AG08396 (cell line): ENCODE measurements around the gene PRRG1.
"Not testable (repeated sequence)": the region's sequence is repeated elsewhere in the genome, so short reads cannot be mapped to it uniquely, and the experiment has no call there.

Source experiments
- DNase-seq: peaks from one replicate; pipeline ENCODE4 v3.0.0; 2012; ENCODE audit warnings: low spot score, mixed read lengths

Gene PRRG1

DNA sequence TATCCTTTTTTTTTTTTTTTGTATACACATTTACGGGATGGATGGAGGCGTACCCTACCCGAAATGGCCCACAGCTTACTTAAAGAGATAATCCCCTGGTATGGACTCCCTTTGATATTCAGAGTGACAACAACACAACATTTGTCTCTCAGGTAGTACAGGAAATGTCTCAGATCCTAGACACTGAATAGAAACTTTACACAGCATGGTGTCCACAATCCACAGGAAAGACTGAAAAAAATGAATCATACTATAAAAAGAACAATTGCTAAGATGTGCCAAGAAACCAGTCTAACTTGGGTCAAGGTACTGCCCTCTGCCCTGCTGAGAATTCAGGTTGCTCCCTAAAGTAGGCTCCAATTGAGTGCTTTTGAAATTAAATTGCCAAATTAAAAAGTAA lies 121.5 kb downstream of the PRRG1 start:
- no peak for DNase-seq

DNA sequence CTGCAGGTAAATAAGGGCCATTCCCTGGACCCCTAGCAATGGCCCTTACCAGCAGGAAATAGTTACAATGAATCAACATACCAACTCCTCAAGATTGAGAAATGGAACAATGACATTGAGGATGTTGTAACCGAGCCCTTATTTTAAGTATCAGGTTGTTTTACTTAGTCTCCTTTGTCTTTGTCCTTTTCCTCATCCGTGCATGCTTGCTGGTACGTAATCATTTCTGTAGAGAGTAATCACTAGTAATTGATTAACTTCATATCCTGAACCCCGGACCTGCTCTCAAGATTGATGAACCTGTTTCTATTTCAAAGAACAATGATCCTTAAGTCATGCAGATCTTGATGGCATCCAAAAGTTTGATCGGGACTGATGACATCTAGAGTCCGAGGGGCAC lies 123.7 kb downstream of the PRRG1 start:
- no peak for DNase-seq

DNA sequence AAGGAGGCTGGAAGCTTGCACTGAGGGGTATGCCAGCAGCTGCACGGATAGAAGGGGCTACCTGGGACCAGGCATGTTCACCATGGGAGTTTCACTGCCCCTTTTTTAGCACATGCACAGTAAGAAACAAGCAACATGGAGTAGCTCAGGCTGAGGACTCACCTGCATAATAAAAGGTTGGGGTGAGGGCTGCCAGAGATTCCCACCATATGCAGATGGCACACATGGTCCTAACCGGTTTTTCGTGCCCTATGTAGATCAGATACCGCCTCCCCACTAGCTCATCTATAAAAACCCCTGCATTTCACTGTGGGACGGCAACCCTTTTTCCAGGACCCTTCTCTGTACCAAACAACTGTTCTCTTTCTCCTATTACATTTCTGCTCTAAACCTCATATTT lies 125.3 kb downstream of the PRRG1 start:
- DNase-seq = no peak

DNA sequence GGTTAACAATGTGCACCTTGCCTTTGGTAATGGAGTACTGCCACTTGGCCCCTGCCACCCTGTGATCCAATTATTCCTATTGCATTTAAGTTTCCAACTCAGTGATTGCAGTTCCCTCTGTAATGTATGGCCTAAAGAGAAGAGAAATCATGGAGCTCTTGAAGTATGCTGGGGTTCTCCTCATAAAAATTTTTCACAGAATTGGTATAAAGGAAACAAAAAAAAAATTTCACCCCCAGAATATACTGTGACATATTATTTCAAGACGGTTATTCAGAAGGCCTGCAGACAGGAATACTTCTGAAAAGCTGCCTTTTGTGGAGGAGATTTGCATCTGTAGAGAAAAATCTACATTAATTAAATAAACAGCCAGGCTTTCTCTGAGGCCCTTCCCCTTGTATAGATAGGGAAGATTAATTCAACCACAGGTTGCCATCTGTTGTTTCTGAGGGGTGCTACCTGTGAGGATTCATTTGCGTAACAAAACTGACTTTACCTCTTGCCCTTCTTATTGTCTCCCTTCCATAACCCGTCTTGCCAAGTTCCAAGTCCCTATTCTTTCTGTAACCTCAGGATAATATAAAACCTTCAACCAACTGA lies 127.5 kb downstream of the PRRG1 start:
- no peak for DNase-seq

DNA sequence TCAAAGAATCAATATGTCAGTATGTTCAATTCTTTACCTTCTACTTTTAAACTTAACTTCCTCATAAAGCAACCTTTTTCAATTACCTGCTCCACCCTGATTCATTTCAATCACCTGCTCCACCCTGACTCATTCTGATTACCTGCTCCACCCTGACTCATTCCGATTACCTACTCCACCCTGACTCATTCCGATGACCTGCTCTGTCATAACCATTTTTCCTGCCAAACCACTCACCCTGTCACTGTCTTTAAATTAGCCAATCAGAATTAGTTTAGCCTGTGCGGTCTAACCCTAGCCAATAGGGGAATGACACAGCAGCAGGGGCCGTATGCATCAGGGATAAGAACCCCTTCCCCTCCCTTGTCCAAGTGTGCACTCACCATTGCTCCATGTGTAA lies 135.2 kb downstream of the PRRG1 start:
- DNase-seq = not testable (repeated sequence)

DNA sequence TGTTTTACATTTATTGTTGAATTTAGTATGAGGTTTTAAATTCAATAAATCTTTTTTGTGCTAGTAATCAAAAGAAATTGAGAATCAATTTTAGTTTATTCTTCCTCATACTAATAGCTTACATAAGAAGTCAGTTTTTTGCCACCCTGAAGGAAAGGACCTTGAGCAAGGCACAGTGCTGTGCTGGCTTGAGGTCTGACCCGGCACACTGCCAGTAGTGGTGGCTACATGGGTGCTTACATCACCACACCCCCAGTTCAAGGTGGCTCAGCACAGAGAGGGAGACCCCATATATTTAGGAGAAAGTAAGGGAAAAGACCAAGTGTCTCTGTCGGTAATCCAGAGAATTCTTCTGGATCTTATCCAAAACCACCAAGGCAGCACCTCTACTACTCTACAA lies 136.3 kb downstream of the PRRG1 start:
- DNase-seq = no peak

DNA sequence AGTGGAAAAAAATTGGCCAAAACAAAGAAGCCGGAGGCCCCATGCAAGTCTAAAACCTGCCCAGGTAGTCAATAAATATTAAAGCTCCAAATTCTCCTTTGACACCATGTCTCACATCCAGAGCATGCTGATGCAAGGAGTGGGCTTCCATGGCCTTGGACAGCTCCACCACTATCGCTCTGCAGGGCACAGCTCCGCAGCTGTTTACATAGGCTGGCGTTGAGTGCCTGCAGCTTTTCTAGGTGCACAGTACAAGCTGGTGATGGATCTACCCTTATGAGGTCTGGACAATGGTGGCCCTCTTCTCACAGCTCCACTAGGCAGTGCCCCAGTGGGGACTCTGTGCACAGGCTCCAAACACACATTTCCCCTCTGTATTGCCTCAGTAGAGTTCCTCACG lies 138.1 kb downstream of the PRRG1 start:
- DNase-seq = no peak

DNA sequence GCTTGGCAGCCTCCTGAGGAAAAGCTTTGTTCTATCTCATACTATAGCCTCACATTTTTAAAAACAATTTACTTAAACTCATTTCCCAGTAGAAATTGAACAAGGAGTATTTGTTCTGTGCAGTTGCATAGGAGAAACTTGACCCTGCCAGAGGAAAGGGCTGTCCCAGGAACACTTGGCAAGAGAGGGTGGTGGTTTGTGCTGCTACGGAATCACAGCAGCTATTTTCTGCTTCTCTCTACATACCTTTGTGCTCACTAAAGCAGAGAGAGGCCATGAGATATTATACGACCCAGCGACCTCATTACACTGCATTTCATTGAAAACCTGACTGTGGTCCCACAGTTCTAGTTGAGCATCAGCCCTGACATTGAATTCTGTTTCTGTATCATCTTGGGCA lies 139.2 kb downstream of the PRRG1 start:
- DNase-seq = no peak

DNA sequence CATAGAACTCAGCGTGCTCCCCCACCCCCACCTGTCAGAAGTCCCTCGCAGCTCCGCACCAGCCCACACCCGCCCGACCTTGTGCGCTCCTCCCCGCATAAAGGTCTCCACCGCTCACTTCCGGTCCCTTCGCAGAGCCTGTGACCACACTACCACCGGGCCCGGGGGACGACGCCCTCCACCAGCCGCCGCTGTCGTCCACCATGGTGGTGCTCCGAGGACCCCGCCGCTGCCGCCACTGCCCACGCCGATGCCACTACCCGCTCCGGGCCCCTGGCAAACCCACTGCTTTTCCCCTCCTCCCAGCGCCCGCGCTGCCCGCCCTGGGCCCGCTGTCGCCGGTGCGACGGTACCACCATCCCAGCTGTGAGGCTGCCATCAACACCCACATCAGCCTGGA lies 142.5 kb downstream of the PRRG1 start:
- no peak for DNase-seq

DNA sequence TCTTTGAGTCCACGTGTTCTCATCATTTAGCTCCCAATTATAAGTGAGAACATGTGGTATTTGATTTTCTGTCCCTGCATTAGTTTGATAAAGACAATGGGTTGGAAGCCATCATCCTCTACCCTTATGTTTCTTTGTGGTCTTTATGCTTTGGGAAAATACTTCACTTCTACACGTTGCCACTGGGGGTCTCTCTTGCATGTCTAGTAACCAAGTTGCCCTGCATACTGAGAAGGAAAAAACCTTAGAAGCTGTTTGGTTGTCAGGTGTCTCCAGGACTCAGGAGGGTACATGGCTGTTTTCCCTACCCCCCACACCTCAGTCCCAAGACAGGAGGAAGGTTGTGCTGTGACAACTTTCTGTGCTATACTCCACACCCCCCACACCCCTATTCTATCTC lies 146.6 kb downstream of the PRRG1 start:
- DNase-seq = not testable (repeated sequence)

DNA sequence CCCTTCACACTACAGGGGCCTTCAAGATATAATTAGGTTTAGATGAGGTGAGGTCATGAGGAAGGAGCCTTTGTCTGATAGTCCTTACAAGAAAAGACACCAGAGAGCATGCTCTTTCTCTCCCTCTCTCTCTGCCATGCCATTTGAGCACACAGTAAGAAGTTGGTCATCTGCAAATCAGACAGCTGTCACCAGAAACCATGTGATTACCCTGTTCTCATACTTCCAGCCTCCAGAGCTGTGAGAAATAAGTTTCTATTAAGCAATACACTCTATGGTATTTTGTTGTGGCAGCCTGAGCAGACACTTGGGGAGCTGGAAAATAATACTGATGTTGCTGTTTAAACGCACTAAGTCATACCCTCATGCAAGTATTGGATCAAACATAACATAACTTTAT lies 148.0 kb downstream of the PRRG1 start:
- not testable (repeated sequence) for DNase-seq

DNA sequence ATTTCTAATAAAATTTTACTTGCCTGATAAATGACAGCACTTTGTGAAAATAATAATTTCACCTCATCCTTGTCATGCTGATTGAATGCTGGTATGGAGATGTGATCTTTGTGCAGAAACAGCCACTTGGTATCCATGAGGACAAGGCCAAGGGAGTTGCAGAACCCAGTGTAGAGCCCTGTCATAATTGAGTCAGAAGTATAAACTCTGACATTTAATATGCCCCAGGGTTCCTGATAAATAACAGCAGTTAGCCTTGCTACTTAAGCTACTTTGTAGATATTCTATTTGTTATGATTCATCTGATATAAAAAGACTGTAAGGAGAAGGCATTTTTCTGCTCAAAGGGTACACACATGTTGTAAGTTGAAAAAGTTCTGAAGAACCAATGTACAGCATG lies 149.2 kb downstream of the PRRG1 start:
- not testable (repeated sequence) for DNase-seq

DNA sequence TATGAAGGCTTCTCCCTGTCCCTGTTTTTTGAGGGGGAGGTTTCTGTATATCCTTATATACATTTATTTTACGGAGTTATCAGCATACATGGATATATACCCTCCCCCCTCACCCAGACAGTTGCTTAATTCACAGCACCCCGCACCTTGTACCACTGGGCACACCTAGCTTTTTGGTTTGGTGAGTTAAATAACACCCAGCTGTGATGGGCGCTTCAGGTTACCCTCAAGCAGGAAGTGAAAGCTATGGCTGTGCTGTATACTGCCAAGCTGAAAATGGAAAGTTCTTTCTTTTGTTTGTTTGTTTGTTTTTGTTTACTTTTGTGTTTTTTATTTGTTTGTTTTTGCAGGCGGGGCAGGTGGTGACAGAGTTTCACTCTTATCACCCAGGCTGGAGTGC lies 150.5 kb downstream of the PRRG1 start:
- not testable (repeated sequence) for DNase-seq

DNA sequence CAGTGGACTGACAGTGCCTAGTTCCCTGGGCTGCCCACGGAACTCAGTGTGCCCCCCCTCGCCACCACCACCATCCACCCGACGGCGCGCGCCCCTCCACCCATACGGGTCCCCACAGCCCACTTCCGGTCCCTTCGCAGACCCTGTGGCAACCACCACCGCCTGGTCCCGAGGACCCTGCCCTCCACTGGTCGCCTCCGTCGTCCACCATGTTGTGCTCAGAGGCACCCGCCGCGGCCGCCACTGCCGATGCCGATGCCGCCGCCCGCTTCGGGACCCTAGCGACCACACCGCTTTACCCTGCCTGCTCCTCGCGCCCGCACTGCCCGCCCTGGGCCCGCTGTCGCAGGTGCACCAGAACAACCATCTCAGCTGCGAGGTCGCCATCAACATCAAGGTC lies 155.8 kb downstream of the PRRG1 start:
- no peak for DNase-seq
